T1000 (cell line): Measurements from ENCODE around the gene NHSL2.
"Not testable (repeated sequence)": the region's sequence is repeated elsewhere in the genome, so short reads cannot be mapped to it uniquely, and the experiment has no call there.

Experiments
- DNase-seq: peaks from one replicate; lab custom pipeline; 2025; ENCODE audit warnings: mixed read lengths; lab: John Stamatoyannopoulos, UW

NHSL2 gene

GRCh38 chrX:72129661-72130060, 219.0 kb downstream of the NHSL2 start:
- DNase-seq = no peak

- DNase-seq = no peak
Observed at GRCh38 chrX:72130156-72130761, 219.6 kb downstream of the NHSL2 start.

- DNase-seq = no peak
Observed at GRCh38 chrX:72130762-72131250, 220.2 kb downstream of the NHSL2 start.

GRCh38 chrX:72131317-72132294, 221.0 kb downstream of the NHSL2 start, which contains the start of gene RTL5:
RTL5 (minus strand) TSS chrX:72131915.
- peak; percentile 52 for DNase-seq

GRCh38 chrX:72132456-72132855, 221.8 kb downstream of the NHSL2 start:
- no peak for DNase-seq

GRCh38 chrX:72133851-72134546, 223.4 kb downstream of the NHSL2 start:
- no peak for DNase-seq

- DNase-seq = no peak
Observed at GRCh38 chrX:72137846-72138495, 227.3 kb downstream of the NHSL2 start.

GRCh38 chrX:72139538-72139937, 228.9 kb downstream of the NHSL2 start:
- DNase-seq = no peak

GRCh38 chrX:72141372-72142004, 230.8 kb downstream of the NHSL2 start:
- no peak for DNase-seq

GRCh38 chrX:72142094-72142793, 231.6 kb downstream of the NHSL2 start:
- no peak for DNase-seq

GRCh38 chrX:72142794-72143608, 232.4 kb downstream of the NHSL2 start:
- DNase-seq = no peak

GRCh38 chrX:72143609-72143907, 232.9 kb downstream of the NHSL2 start:
- no peak for DNase-seq

GRCh38 chrX:72145181-72145580, 234.5 kb downstream of the NHSL2 start:
- no peak for DNase-seq

GRCh38 chrX:72146527-72146926, 235.9 kb downstream of the NHSL2 start:
- DNase-seq = no peak

- no peak for DNase-seq
Observed at GRCh38 chrX:72158773-72159172, 248.1 kb downstream of the NHSL2 start.

- DNase-seq = no peak
Observed at GRCh38 chrX:72159769-72160168, 249.1 kb downstream of the NHSL2 start.

- DNase-seq = no peak
Observed at GRCh38 chrX:72165551-72165950, 254.9 kb downstream of the NHSL2 start.

GRCh38 chrX:72169008-72169728, 258.5 kb downstream of the NHSL2 start:
- no peak for DNase-seq

GRCh38 chrX:72176289-72176688, 265.6 kb downstream of the NHSL2 start:
- DNase-seq = not testable (repeated sequence)
